Activated naive CD8-positive, alpha-beta T cell treated with anti-CD3 and anti-CD28 coated beads for 36 hours (primary cell): Measurements from ENCODE around the gene MICAL3. TPM values are rescaled to one million over a fixed set of nuclear protein-coding genes. Genes with fewer than 3 reads are reported as not detected.

ENCODE experiments used
- DNase-seq: peaks from one replicate; pipeline ENCODE4 v3.0.0; 2021
- H3K27ac Mint-ChIP-seq: one replicate; pipeline ENCODE4 v1.8.0; 2022; ENCODE audit warnings: mild to moderate bottlenecking, moderate library complexity, mixed read lengths
- H3K27me3 Mint-ChIP-seq: one replicate; pipeline ENCODE4 v1.8.0; 2022; ENCODE audit warnings: mild to moderate bottlenecking, mixed read lengths
- H3K36me3 Mint-ChIP-seq: one replicate; pipeline ENCODE4 v1.8.0; 2021; ENCODE audit warnings: mild to moderate bottlenecking, mixed read lengths
- H3K4me1 Mint-ChIP-seq: one replicate; pipeline ENCODE4 v1.8.0; 2021; ENCODE audit warnings: mixed read lengths
- H3K4me3 Mint-ChIP-seq: one replicate; pipeline ENCODE4 v1.8.0; 2022; ENCODE audit warnings: mild to moderate bottlenecking, moderate library complexity, mixed read lengths
- H3K9me3 Mint-ChIP-seq: one replicate; pipeline ENCODE4 v1.8.0; 2022; ENCODE audit warnings: mixed read lengths
- total RNA-seq, 2 experiments: library from RNA; stranded (reverse); gene quantifications; one replicate each; pipeline ENCODE4 v1.2.3, GENCODE V29; 2021

MICAL3 gene
- total RNA-seq, 2 experiments from 2014 or later: 36.6 to 41.3 TPM

DNA sequence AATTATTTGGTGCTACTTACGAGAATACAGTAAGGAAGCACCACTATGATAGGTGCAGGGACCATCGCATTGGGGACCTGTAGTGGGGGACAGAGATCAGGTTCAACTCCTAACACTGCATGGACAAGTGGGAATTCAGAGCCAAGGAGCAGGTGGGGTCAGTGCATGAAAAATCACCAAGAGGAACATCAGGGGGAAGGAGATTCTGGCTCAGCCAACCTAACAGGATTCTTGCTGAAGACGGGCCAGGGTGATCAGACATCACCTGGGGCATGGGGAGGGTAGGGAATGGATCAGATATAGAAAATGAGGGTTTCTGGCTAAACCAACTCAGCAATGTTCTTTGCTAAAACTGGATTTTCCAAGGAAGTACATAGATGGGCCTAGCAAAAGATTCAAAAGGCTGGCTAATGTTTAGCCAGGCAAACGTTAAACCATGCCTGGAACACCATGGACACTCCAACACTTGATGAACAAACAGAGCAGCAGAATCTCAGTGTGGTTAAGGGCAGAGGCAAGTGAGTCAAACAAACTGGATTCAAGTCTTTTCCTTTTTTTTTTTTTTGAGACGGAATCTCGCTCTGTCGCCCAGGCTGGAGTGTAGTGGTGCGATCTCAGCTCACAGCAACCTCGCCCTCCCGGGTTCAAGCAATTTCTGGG is 70.0 kb downstream of the MICAL3 start:
- Mint-ChIP-seq H3K4me1 (peaks cover 9% of the 10 kb centered on the region), H3K36me3 (peaks cover 2% of the 10 kb centered on the region), H3K9me3 (no peaks in the 10 kb centered on the region), H3K27ac (no peak overlapping the region), H3K4me3 (no peak overlapping the region), H3K27me3 (no peaks in the 10 kb centered on the region)
- no peak for DNase-seq

DNA sequence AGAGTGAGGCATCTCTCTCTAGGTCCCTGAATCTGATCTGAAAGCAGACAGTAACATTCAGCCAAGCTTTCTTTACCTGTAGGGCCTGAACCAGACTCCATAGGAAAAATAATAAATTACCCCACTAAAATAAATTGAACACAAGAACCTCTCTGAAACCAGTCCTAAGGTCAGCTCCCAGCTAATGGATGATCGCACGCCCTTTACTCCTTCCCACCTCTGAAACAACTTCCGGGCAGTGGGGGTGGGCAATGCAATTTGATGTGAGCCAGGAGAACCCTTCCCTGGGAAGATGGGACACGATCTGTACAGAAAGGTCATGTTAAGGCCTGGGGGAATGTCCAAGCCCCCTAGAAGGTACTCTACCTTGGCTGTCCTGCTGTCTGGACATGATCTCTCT is 71.2 kb downstream of the MICAL3 start:
- H3K27me3 Mint-ChIP-seq: no peaks in the 10 kb centered on the region
- no peak overlapping the region for H3K27ac Mint-ChIP-seq
- DNase-seq: no peak
- H3K36me3 Mint-ChIP-seq: peaks cover 2% of the 10 kb centered on the region
- no peak overlapping the region for H3K4me3 Mint-ChIP-seq
- H3K4me1 Mint-ChIP-seq: peaks cover 11% of the 10 kb centered on the region
- no peaks in the 10 kb centered on the region for H3K9me3 Mint-ChIP-seq

DNA sequence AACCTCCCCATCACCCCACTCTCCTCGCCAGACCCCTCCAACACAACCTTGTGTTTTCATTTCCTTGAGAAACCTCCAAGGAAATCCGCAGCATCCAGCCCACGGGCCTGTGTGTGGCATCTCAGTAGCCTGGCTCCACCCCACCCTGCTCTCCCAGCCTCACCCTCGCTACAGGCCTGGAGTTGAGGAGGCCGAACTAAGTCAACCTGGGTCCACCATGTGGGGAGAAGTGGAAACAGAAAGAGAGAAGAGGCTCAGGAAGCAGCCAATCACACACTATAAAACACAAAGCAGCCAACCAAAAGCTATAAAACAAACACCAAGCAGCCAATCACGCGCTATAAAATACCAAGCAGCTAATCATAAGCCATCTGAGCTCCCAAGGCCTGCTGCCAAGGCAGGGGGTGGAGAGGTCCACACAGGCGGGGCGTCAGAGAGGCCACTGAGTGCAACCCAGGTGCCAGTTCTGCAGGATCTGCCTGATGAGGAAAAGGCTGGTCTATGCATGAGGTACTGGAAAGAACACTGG is 72.0 kb downstream of the MICAL3 start:
- Mint-ChIP-seq H3K9me3 (no peaks in the 10 kb centered on the region), H3K4me3 (no peak overlapping the region), H3K27ac (no peak overlapping the region), H3K36me3 (peaks cover 2% of the 10 kb centered on the region), H3K27me3 (no peaks in the 10 kb centered on the region), H3K4me1 (peaks cover 11% of the 10 kb centered on the region)
- DNase-seq: no peak

DNA sequence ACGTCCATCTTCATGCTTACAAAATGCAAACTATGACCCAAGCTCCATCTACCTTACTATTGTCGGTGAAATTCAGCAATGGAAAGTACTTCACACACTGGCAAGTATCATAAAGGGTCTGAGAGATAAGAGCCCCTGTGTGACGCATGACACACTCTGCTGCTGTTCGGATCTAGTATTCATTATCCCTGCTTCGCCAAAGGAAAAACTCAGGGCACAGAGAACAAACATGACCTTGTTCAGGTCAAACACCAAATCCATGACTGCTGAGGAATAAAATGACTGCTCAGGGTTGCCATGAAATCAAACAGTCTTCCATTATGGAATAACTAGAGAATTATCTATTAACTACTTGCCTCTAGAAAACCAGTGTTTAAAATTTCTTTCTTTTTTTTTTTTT is 73.0 kb downstream of the MICAL3 start:
- Mint-ChIP-seq H3K9me3 (no peaks in the 10 kb centered on the region), H3K27ac (no peak overlapping the region), H3K4me3 (no peak overlapping the region)

DNA sequence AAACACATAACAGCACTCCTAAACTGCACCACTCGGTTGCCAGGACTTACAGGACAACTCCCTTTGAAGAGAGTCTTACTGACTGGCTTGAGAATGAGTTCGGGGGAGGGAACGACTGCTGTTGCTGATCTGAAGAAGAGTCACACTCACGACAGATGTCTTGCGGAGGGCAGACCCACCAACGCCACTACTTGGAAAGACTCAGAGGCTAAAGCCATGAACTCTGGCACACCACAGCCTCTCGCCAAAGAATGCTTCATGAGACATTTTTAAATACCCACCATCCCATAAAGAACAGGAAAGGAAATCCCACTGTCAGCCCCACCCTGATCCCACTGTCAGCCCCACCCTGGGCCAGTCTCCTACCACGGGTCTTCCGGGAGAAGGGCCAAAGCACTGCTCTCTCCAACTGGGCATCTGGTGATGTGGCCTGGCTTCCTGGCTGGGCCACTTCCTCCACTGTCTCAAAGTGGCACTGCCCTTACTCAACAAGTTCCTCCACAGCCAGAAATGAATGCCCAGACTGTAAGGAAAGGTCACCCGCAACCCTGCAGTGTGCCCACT is 73.6 kb downstream of the MICAL3 start:
- Mint-ChIP-seq H3K9me3 (no peaks in the 10 kb centered on the region), H3K27ac (no peak overlapping the region), H3K27me3 (no peaks in the 10 kb centered on the region), H3K4me3 (no peak overlapping the region), H3K4me1 (peaks cover 14% of the 10 kb centered on the region), H3K36me3 (peaks cover 2% of the 10 kb centered on the region)
- no peak for DNase-seq

More for the DNA sequence above, 73.0 kb downstream of the MICAL3 start:
- no peak for DNase-seq
- Mint-ChIP-seq H3K4me1 (peaks cover 14% of the 10 kb centered on the region), H3K36me3 (peaks cover 2% of the 10 kb centered on the region), H3K27me3 (no peaks in the 10 kb centered on the region)

DNA sequence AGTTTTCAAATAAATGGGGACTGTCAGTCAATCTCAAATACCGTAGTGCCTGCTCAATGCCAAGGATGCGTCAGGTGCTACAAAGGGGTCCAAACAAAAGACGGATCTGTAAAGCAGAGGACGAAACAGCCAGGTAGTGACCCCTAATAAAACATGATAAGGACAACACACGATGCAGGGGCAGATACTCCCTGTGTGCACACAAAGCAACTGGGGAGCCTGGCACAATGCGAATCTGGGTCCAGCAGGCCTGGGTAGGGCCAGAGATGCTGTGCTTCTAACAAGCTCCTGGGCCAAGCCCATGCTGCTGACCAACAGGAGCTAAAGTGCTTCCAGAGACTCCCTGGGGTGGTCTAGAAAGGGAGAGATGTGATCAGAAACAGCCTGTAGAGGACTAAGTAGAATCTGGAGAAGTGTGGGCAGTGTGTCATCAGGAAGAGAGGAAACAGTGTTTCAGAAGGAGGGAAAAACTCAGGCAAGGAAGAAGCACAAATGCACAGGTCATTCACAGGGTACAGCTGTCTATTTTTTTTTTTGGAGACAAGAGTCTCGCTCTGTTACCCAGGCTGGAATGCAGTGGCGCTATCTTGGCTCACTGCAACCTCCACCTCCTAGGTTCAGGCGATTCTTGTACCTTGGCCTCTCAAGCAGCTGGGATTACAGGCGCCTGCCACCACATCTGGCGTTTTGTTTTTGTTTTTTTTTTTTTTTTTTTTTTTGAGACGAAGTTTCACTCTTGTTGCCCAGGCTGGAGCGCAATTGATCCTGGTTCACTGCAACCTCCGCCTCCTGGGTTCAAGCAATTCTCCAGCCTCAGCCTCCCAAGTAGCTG is 74.5 kb downstream of the MICAL3 start:
- H3K4me1 Mint-ChIP-seq: peaks cover 14% of the 10 kb centered on the region
- no peak for DNase-seq
- no peak overlapping the region for H3K4me3 Mint-ChIP-seq
- no peaks in the 10 kb centered on the region for H3K27me3 Mint-ChIP-seq
- H3K9me3 Mint-ChIP-seq: no peaks in the 10 kb centered on the region
- no peak overlapping the region for H3K27ac Mint-ChIP-seq
- H3K36me3 Mint-ChIP-seq: peaks cover 2% of the 10 kb centered on the region

DNA sequence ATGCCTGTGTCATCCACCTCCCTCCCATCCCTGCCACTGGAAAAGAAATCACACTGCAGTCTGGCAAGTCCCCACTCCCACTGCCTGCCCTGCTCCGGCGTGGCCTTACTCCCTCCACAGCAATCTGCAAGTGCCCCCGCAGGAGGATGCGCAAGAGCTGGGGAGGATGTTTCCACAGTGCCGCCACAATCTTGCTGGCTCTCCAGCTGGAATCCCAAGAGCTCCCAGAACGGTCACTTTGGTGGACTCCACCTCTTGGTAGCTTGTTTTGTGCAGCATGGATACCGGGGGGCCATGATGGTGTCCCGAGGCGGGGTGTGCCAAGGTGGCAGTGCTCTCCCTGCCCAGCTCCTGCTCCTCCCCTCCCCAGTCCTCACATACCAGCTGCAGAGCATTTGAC is 76.3 kb downstream of the MICAL3 start:
- peaks cover 2% of the 10 kb centered on the region for H3K36me3 Mint-ChIP-seq
- H3K9me3 Mint-ChIP-seq: no peaks in the 10 kb centered on the region
- no peak overlapping the region for H3K27ac Mint-ChIP-seq
- peaks cover 7% of the 10 kb centered on the region for H3K4me1 Mint-ChIP-seq
- no peak for DNase-seq
- no peaks in the 10 kb centered on the region for H3K27me3 Mint-ChIP-seq
- H3K4me3 Mint-ChIP-seq: no peak overlapping the region

DNA sequence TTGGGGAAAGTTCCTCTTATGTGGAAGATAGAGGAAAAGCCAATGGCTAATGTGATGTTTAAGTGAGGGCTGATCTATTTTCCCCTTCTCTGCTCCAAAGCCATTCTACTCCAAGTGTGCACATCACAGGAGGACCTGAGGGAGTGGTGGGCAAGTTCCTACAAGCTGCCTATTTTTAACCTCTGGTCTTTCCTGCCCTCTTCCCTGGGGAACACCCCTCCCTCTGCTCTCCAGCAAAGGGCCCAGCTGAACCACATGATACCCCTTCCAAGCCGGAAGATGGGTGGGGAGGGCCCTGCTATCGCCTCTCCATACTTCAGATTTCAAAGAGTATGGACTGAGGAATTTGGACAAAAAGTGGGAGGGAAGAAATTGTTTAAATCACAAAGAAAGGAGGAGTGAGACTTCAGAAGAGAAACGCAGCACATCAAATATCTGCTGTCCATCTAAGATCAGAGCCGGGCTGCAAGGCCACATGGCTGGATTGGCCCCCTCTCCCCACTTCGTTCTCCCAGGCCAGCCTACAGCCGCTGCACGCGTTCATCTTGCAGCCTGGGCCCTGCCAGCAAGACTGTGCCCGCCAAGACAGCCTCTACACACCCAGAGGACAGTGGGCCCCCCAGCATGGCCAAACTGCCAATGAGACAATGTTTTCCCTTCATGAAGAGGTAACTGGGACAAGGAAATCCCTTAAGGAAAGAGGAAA is 77.5 kb downstream of the MICAL3 start:
- Mint-ChIP-seq H3K4me3 (no peak overlapping the region), H3K9me3 (no peaks in the 10 kb centered on the region), H3K27me3 (no peaks in the 10 kb centered on the region), H3K27ac (no peak overlapping the region), H3K4me1 (peaks cover 7% of the 10 kb centered on the region), H3K36me3 (peaks cover 2% of the 10 kb centered on the region)
- no peak for DNase-seq

DNA sequence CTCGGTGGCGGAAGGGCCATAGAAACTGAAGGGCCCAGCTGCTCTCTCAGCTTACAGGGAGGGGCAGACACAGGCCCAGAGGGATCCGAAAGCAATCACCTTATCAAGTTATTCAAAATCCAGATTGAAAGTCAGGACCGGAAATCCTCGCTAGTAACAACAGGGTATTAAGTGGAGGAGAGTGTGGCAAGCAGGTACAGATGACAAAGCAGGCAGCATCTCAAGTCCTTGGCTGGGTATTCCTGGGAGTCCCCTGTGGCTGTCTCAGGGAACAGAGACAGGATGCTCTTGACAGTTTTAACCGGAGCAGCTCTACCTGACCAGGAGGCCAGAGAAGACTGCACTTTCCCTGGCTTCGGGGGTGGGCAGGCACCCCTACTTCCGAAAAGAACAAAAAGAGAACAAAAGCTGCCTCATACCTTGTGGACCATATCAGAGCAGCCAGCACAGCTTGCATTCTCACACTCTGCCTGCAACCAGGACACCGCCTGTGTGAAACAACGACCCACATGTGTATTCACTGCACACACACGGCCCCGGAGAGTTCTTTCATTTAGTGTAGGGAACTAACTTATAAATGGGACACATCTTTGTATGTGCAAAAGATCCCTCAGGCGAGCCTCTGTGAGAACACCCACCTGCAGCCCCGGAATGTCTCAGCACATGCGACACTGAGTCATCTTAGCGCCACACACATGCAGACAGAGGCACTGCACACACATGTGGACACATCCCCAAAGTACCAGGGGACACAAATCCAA is 78.3 kb downstream of the MICAL3 start:
- Mint-ChIP-seq H3K4me3 (no peak overlapping the region), H3K9me3 (no peaks in the 10 kb centered on the region), H3K36me3 (peaks cover 2% of the 10 kb centered on the region), H3K27me3 (no peaks in the 10 kb centered on the region), H3K27ac (no peak overlapping the region), H3K4me1 (peaks cover 7% of the 10 kb centered on the region)
- no peak for DNase-seq

DNA sequence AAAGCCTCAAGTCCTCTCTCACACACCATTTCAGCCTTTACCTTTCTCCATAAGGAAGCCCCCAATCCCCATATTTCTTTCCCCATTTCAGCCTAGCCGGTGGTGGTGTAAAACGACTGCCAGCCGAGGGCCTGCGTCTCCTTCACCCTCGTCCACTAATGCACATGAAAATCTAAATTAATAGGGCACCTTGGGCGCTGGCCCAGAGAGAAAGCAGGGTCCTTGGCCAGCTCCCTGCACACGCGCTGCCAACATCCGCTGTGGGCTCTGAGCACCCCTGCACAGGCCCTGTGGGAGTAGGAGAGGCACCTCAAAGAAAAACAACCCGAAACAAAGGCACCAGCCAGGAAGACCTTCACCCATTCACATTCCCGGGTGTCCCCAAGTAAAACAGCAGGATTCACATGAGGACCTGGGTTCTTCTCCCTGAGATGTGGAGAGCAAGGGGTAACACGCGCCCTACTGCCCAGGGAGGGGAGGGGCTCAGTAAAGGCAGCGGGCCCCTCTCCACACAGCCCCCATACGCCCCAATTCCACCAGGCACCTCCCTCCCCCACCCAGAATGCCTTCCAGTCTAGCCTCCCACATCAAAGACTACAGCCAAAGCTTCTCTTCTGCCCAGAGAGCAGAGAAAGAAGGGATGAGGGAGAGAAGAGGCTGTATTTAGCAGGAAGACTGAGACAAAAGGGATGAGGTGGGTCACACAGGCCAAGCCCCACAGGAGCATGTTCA is 79.0 kb downstream of the MICAL3 start:
- H3K4me1 Mint-ChIP-seq: peaks cover 5% of the 10 kb centered on the region
- H3K9me3 Mint-ChIP-seq: no peaks in the 10 kb centered on the region
- peaks cover 3% of the 10 kb centered on the region for H3K36me3 Mint-ChIP-seq
- H3K4me3 Mint-ChIP-seq: no peak overlapping the region
- H3K27me3 Mint-ChIP-seq: no peaks in the 10 kb centered on the region
- no peak for DNase-seq
- no peak overlapping the region for H3K27ac Mint-ChIP-seq

DNA sequence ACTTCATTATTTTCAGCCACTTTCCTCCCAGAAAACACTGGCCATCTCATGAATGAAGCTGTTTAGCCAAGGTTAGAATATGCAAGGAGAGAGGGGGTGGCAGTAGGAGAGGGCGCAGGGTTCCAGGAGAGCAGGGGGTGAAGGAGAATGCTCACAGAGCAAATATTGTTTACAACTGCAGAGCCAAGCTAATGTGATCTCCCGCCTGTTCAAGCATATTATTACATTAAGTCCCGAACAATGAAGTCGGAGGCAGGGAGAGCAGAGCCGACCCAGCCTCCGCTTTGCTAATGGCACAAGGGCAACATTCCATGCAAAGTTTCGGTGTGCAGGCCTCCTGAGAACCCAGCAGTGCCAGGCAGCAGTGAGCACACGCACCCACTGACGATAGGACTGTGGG is 80.1 kb downstream of the MICAL3 start:
- H3K27ac Mint-ChIP-seq: no peak overlapping the region
- H3K4me1 Mint-ChIP-seq: peaks cover 10% of the 10 kb centered on the region
- H3K4me3 Mint-ChIP-seq: no peak overlapping the region
- H3K36me3 Mint-ChIP-seq: peaks cover 2% of the 10 kb centered on the region
- no peak for DNase-seq
- H3K27me3 Mint-ChIP-seq: no peaks in the 10 kb centered on the region
- H3K9me3 Mint-ChIP-seq: no peaks in the 10 kb centered on the region

DNA sequence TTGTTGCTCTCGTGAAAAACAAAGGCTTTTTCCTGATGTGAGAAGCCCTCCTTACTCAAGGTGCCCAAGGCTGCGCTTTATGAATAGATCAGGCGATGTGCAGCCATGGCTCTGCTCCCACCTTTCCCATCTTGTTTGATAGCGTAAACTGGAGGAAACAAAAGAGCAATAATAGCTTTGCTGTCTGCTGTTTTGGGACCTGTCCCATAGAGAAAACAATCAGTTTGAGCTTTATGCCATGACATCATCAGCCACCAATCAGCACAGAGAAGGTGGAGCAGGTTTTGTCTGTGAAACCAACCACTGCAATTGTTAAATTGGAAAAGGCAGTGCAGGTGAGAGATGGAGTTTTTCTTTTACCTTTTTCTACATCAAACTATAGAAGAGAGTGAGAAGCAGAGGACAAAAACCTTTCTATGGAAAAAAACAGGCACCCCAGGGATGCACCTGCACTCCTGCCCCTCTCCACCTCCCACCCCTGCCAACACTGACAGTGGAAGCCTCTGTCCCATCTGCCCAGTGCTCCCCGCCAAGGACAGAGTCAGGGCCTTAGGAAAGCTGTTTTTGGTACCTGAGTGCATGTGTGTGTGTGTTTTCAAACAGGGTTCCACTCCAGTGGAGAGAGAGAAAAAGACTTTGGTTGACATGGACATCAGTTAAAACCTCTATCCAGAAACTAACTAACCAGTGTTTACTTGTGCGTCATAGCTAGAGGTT is 80.7 kb downstream of the MICAL3 start:
- Mint-ChIP-seq H3K4me1 (peaks cover 10% of the 10 kb centered on the region), H3K27ac (no peak overlapping the region), H3K9me3 (no peaks in the 10 kb centered on the region), H3K4me3 (no peak overlapping the region), H3K27me3 (no peaks in the 10 kb centered on the region), H3K36me3 (peaks cover 2% of the 10 kb centered on the region)
- no peak for DNase-seq

DNA sequence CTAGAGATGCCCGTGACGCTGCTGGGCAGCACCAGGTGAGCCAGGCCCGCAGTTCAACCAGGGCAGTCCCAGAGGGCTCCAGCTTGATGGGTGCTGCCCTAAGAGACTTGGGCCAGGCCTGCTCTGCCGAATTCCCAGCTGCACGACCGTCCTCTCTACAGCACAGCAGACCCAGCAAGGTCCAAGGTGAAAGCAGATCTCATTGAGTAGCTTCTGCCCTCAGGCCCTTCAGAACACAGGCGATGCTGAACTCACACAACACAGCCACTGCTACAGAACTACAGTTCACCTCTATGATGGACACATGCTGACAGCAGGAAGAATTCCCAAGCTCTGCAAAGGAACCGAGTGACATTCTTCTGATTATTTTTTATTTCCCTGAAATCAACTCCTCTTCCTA is 81.6 kb downstream of the MICAL3 start:
- no peak for DNase-seq
- no peak overlapping the region for H3K27ac Mint-ChIP-seq
- peaks cover 2% of the 10 kb centered on the region for H3K36me3 Mint-ChIP-seq
- peaks cover 8% of the 10 kb centered on the region for H3K4me1 Mint-ChIP-seq
- no peak overlapping the region for H3K4me3 Mint-ChIP-seq
- no peaks in the 10 kb centered on the region for H3K27me3 Mint-ChIP-seq
- no peaks in the 10 kb centered on the region for H3K9me3 Mint-ChIP-seq
